GM06990 (cell line): Measurements from ENCODE around the gene LSM7.
A peak's percentile ranks its signal among the peaks of the same experiment; 100 is the strongest.

Source experiments
- DNase-seq: peaks from one replicate; pipeline ENCODE4 v3.0.0-alpha.2; 2011; ENCODE audit not compliant: insufficient read length; ENCODE audit errors: extremely low read depth
- H3K27me3 ChIP-seq: replicated peaks from 2 replicates; pipeline ENCODE4 v1.6.0; 2011; ENCODE audit warnings: low read length; ENCODE audit not compliant: control insufficient read depth, insufficient read depth
- H3K36me3 ChIP-seq: 2 replicates; pipeline ENCODE4 v1.5.1; 2011; ENCODE audit warnings: low read length; ENCODE audit not compliant: control insufficient read depth, insufficient read depth
- H3K4me3 ChIP-seq: replicated peaks from 2 replicates; pipeline ENCODE4 v1.5.1; 2011; ENCODE audit warnings: low read depth, mild to moderate bottlenecking, control low read depth, low read length
- TF ChIP-seq, protein P1 (sequence below): IDR thresholded peaks from 2 replicates; pipeline ENCODE4 v1.5.1; 2011; ENCODE audit warnings: low read length, control low read depth, mild to moderate bottlenecking, inconsistent platforms; ENCODE audit not compliant: insufficient read depth, poor library complexity, severe bottlenecking

The LSM7 gene

GRCh38 chr19:2356036-2356646 is 27.8 kb upstream of the LSM7 start:
- TF ChIP-seq, protein P1, sequence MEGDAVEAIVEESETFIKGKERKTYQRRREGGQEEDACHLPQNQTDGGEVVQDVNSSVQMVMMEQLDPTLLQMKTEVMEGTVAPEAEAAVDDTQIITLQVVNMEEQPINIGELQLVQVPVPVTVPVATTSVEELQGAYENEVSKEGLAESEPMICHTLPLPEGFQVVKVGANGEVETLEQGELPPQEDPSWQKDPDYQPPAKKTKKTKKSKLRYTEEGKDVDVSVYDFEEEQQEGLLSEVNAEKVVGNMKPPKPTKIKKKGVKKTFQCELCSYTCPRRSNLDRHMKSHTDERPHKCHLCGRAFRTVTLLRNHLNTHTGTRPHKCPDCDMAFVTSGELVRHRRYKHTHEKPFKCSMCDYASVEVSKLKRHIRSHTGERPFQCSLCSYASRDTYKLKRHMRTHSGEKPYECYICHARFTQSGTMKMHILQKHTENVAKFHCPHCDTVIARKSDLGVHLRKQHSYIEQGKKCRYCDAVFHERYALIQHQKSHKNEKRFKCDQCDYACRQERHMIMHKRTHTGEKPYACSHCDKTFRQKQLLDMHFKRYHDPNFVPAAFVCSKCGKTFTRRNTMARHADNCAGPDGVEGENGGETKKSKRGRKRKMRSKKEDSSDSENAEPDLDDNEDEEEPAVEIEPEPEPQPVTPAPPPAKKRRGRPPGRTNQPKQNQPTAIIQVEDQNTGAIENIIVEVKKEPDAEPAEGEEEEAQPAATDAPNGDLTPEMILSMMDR: no peak
- H3K27me3 ChIP-seq: no peaks in the 10 kb centered on the region
- peak; percentile 9 for DNase-seq
- H3K4me3 ChIP-seq: no peak overlapping the region
- H3K36me3 ChIP-seq: peaks cover 4% of the 10 kb centered on the region; the same call in 1 of the 2 replicates

DNA sequence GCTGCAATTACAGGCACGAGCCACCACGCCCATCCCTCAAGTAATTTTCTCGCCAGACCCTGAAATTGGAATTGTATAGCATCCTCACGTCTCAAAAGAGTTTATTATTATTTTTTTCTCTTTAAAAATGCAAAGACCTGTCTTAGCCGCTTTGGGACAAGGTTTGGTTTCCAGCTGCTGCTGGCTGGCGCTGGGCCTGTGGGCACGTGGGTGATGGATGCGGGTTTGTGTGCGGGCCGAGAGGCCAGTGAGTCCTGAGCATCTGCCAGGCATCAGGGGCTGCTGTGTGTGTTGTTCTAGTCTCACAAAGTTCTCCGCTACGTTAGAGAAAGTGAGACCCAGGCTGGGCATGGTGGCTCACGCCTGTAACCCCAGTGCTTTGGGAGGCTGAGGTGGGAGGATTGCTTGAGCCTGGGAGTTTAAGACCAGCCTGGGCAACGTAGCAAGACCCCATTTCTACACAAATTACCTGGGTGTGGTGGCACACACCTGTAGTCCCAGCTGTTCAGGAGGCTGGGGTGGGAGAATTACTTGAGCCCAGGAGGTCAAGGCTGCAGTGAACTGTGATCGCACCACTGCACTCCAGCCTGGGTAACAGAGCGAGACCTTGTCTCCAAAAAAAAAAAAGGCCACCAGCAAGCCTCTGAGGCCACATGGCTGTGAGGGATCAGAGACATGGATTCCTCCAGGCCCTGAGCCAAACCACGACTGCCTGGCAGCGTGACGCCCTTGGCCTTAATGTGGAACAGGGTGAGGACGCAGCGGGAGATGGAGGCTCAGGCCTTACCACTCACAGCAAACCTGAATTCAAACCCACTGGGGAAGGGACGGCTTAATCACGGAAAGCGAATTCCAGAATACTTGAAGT is 27.0 kb upstream of the LSM7 start:
- Histone ChIP-seq H3K4me3 (no peak overlapping the region), H3K36me3 (peaks cover 6% of the 10 kb centered on the region), H3K27me3 (no peaks in the 10 kb centered on the region)
- no peak for DNase-seq
- TF ChIP-seq, protein P1: no peak

GRCh38 chr19:2354670-2355069 is 26.3 kb upstream of the LSM7 start:
- TF ChIP-seq, protein P1: no peak
- peaks cover 6% of the 10 kb centered on the region for H3K36me3 ChIP-seq
- DNase-seq: no peak
- H3K27me3 ChIP-seq: no peaks in the 10 kb centered on the region
- no peak overlapping the region for H3K4me3 ChIP-seq

GRCh38 chr19:2353887-2354592 is 25.7 kb upstream of the LSM7 start:
- Histone ChIP-seq H3K4me3 (no peak overlapping the region), H3K36me3 (peaks cover 6% of the 10 kb centered on the region), H3K27me3 (no peaks in the 10 kb centered on the region)
- TF ChIP-seq, protein P1: no peak
- DNase-seq: no peak

DNA sequence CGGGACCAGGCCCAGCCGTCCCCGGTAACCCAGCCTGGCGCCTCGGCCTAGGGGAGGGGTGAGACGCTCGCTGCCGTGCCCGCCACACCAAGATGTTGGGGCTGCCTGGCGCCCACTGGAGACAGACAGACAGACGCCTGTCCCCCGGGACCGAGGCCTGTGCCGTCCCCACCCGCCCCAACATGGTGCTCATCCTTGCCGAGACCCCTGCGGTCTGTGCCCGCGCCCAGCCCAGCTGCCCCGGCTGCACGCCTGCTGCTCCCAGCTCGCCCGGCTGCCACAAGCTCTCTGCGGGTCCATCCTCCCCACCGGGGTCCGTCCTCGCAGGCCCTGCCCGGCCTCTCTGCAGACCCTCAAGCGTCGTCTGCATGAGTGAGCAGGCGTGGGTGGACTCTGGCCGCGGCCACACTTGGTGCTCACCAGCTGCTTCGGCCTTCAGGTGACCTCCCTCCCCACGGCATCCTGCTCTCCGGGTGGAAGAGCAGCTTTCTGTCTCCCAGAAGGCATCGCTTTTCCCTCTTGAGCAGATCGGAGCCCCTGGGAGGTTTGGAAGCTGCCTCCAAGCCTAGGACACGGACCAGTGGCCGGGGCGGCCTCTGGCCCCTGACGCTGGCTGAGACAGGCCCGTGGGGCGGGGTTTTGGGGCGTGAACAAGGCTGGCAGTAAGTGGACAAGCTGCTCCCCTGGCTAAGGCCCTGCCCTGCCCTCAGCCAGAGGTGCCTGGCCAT is 24.9 kb upstream of the LSM7 start:
- Histone ChIP-seq H3K27me3 (no peaks in the 10 kb centered on the region), H3K36me3 (peaks cover 7% of the 10 kb centered on the region), H3K4me3 (no peak overlapping the region)
- TF ChIP-seq, protein P1: no peak
- DNase-seq: no peak
